Lower lobe of right lung (tissue), 2 donors: ENCODE measurements around the gene HYOU1. TPM values are rescaled to one million over a fixed set of nuclear protein-coding genes. Genes with fewer than 3 reads are reported as not detected.
A peak's percentile ranks its signal among the peaks of the same experiment; 100 is the strongest.

Source experiments
- ATAC-seq, 2 donors: fragments of 200-7000 bp; cut with Tn5 transposase; one replicate each; pipeline ENCODE4 v1.9.1; 2020 to 2022; ENCODE audit warnings: mild to moderate bottlenecking in 2 of 2, moderate library complexity in 2 of 2
- DNase-seq: peaks from one replicate; pipeline ENCODE4 v3.0.0-alpha.2; 2020
- H3K27ac ChIP-seq: fragments of 200-600 bp; one replicate; pipeline ENCODE4 v1.8.0; 2022
- H3K27me3 ChIP-seq: fragments of 200-600 bp; one replicate; pipeline ENCODE4 v1.8.0; 2022; ENCODE audit warnings: low read depth
- H3K36me3 ChIP-seq: fragments of 200-600 bp; one replicate; pipeline ENCODE4 v1.8.0; 2022; ENCODE audit warnings: mild to moderate bottlenecking
- H3K4me1 ChIP-seq: fragments of 200-600 bp; one replicate; pipeline ENCODE4 v1.8.0; 2022
- H3K4me3 ChIP-seq: fragments of 200-600 bp; one replicate; pipeline ENCODE4 v1.8.0; 2022; ENCODE audit warnings: mild to moderate bottlenecking
- H3K9me3 ChIP-seq: fragments of 200-600 bp; one replicate; pipeline ENCODE4 v1.8.0; 2022
- CTCF ChIP-seq: fragments of 200-600 bp; IDR thresholded peaks from one replicate; pipeline ENCODE4 v1.8.0; 2022; ENCODE audit warnings: antibody characterized with exemption, mild to moderate bottlenecking
- intact Hi-C: fragments of 100-400 bp; cut with DNase I; formaldehyde crosslinking; loops from one replicate; pipeline ENCODE4 v1.11.0; 2022
- microRNA-seq: library from miRNA; unstranded; fragments of <30 nt; microRNA quantifications from one replicate; pipeline ENCODE4 v1.2.0, GENCODE V29; 2020; ENCODE audit warnings: borderline number of aligned reads
- total RNA-seq: library from RNA; stranded (reverse); fragmentation: NEBNext Ultra II Directional; extraction: Animal tissue kit (Norgen Biotek cat#: 25700); gene quantifications from one replicate; pipeline ENCODE4 v1.2.1, GENCODE V29; 2021
- donor health status: DM: no; HTN: yes; CAD: no; lungs with severe emphysema.

The HYOU1 gene
- total RNA-seq, 1 donor from 2014 or later: 115 TPM

- TF ChIP-seq CTCF: no peak
- Histone ChIP-seq H3K27ac (peak overlapping the region; percentile 94), H3K36me3 (peaks cover 46% of the 10 kb centered on the region), H3K4me1 (peaks cover 30% of the 10 kb centered on the region), H3K9me3 (no peaks in the 10 kb centered on the region), H3K4me3 (peak overlapping the region; percentile 96), H3K27me3 (no peaks in the 10 kb centered on the region)
- intact Hi-C loops: no loop called here
- no peak for DNase-seq
- peak; percentile 55 to 74 for ATAC-seq
Observed at GRCh38 chr11:118998822-118999221, 58.2 kb downstream of the HYOU1 start.

- no peaks in the 10 kb centered on the region for H3K9me3 ChIP-seq
- H3K27me3 ChIP-seq: no peaks in the 10 kb centered on the region
- H3K4me1 ChIP-seq: peaks cover 30% of the 10 kb centered on the region
- no peak for TF ChIP-seq CTCF
- peaks cover 41% of the 10 kb centered on the region for H3K36me3 ChIP-seq
- intact Hi-C loops: no loop called here
- ATAC-seq (peak; percentile 33 to 43), DNase-seq (no peak)
- peak overlapping the region; percentile 96 for H3K4me3 ChIP-seq
- H3K27ac ChIP-seq: peak overlapping the region; percentile 94
Observed at GRCh38 chr11:118998388-118998717, 58.7 kb downstream of the HYOU1 start.

GRCh38 chr11:118997627-118998387 is 59.2 kb downstream of the HYOU1 start, which contains the start of gene CENATAC:
TSS of gene CENATAC (plus strand) at chr11:118998138. CDS start at chr11:118998198, 60 bp downstream.
- H3K27me3 ChIP-seq: no peaks in the 10 kb centered on the region
- no peaks in the 10 kb centered on the region for H3K9me3 ChIP-seq
- peak; percentile 23 for TF ChIP-seq CTCF
- peaks cover 36% of the 10 kb centered on the region for H3K36me3 ChIP-seq
- DNase-seq (peak; percentile 98), ATAC-seq (peak; percentile 99 to 100)
- peak within 1 kb of the TSS; percentile 94 for H3K27ac ChIP-seq
- peaks cover 30% of the 10 kb centered on the region for H3K4me1 ChIP-seq
- H3K4me3 ChIP-seq: peak within 1 kb of the TSS; percentile 96
- intact Hi-C loops: no loop called here

- peak; percentile 9 for TF ChIP-seq CTCF
- no peaks in the 10 kb centered on the region for H3K27me3 ChIP-seq
- peak overlapping the region; percentile 94 for H3K27ac ChIP-seq
- peak overlapping the region; percentile 96 for H3K4me3 ChIP-seq
- intact Hi-C loops: no loop called here
- H3K9me3 ChIP-seq: no peaks in the 10 kb centered on the region
- ATAC-seq: peak; percentile 12 to 24
- DNase-seq: no peak
- H3K36me3 ChIP-seq: peaks cover 29% of the 10 kb centered on the region
- H3K4me1 ChIP-seq: peaks cover 30% of the 10 kb centered on the region
Observed at GRCh38 chr11:118996926-118997626, 59.9 kb downstream of the HYOU1 start.

Small RNA genes lying within 50 kb of the gene (microRNA-seq; reads per million reads assigned to microRNA genes)
- not detected for gene MIR3656

Other genes starting within 250 kb of the HYOU1 start
- gene CXCR5, start 173.3 kb downstream of the HYOU1 start, total RNA-seq: 0.09 TPM
- 48.9 TPM for gene BCL9L, start 131.3 kb downstream of the HYOU1 start, total RNA-seq
- gene UPK2, start 100.9 kb downstream of the HYOU1 start, total RNA-seq: not detected
- gene FOXR1, start 85.4 kb downstream of the HYOU1 start, total RNA-seq: not detected
- 51.0 TPM for gene CENATAC, start 59.1 kb downstream of the HYOU1 start, total RNA-seq
- gene RPS25, start 38.9 kb downstream of the HYOU1 start, total RNA-seq: 878 TPM
- 49.7 TPM for gene TRAPPC4, start 38.4 kb downstream of the HYOU1 start, total RNA-seq
- 13.2 TPM for gene SLC37A4, start 26.3 kb downstream of the HYOU1 start, total RNA-seq
- gene VPS11, start 10.6 kb upstream of the HYOU1 start, total RNA-seq: 45.6 TPM
- gene HMBS, start 27.7 kb upstream of the HYOU1 start, total RNA-seq: 16.7 TPM
- 40.6 TPM for gene DPAGT1, start 44.6 kb upstream of the HYOU1 start, total RNA-seq
- 16.5 TPM for gene C2CD2L, start 50.1 kb upstream of the HYOU1 start, total RNA-seq
- 31.0 TPM for gene HINFP, start 64.4 kb upstream of the HYOU1 start, total RNA-seq
- 0.15 TPM for gene ABCG4, start 91.8 kb upstream of the HYOU1 start, total RNA-seq
- 16.5 TPM for gene NLRX1, start 111.5 kb upstream of the HYOU1 start, total RNA-seq
- gene NHERF4, start 128.3 kb upstream of the HYOU1 start, total RNA-seq: not detected
- 39.0 TPM for gene CBL, start 149.1 kb upstream of the HYOU1 start, total RNA-seq